ENCODE measurements around the gene MRPL36.
"Not testable (repeated sequence)": the region's sequence is repeated elsewhere in the genome, so short reads cannot be mapped to it uniquely, and the experiment has no call there.

MRPL36 gene

GRCh38 chr5:1846583-1846982, 46.9 kb upstream of the MRPL36 start:
- H3K27me3 ChIP-seq (ENCODE audit: insufficient read depth, poor library complexity, severe bottlenecking) = peaks cover 14% of the 10 kb centered on the region
- no peak overlapping the region for H3K4me3 ChIP-seq (replicated peaks; ENCODE audit: insufficient read depth, low read length)
- no peak for DNase-seq (ENCODE audit: low read depth in 1 of 2, low spot score in 1 of 2)
- H3K27ac ChIP-seq (replicated peaks) = no peak overlapping the region
- no peak for TF ChIP-seq POLR2AphosphoS5 (IDR thresholded peaks at IDR 0.05; ENCODE audit: low read depth)
- TF ChIP-seq, protein P1, sequence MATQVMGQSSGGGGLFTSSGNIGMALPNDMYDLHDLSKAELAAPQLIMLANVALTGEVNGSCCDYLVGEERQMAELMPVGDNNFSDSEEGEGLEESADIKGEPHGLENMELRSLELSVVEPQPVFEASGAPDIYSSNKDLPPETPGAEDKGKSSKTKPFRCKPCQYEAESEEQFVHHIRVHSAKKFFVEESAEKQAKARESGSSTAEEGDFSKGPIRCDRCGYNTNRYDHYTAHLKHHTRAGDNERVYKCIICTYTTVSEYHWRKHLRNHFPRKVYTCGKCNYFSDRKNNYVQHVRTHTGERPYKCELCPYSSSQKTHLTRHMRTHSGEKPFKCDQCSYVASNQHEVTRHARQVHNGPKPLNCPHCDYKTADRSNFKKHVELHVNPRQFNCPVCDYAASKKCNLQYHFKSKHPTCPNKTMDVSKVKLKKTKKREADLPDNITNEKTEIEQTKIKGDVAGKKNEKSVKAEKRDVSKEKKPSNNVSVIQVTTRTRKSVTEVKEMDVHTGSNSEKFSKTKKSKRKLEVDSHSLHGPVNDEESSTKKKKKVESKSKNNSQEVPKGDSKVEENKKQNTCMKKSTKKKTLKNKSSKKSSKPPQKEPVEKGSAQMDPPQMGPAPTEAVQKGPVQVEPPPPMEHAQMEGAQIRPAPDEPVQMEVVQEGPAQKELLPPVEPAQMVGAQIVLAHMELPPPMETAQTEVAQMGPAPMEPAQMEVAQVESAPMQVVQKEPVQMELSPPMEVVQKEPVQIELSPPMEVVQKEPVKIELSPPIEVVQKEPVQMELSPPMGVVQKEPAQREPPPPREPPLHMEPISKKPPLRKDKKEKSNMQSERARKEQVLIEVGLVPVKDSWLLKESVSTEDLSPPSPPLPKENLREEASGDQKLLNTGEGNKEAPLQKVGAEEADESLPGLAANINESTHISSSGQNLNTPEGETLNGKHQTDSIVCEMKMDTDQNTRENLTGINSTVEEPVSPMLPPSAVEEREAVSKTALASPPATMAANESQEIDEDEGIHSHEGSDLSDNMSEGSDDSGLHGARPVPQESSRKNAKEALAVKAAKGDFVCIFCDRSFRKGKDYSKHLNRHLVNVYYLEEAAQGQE (IDR thresholded peaks at IDR 0.05; ENCODE audit: insufficient replicate concordance, low read depth) = no peak
- TF ChIP-seq GABPA (IDR thresholded peaks at IDR 0.05; ENCODE audit: low read depth) = no peak
- TF ChIP-seq SPI1 (IDR thresholded peaks at IDR 0.05; ENCODE audit: borderline replicate concordance, low read depth) = no peak
- TF ChIP-seq, protein P2, sequence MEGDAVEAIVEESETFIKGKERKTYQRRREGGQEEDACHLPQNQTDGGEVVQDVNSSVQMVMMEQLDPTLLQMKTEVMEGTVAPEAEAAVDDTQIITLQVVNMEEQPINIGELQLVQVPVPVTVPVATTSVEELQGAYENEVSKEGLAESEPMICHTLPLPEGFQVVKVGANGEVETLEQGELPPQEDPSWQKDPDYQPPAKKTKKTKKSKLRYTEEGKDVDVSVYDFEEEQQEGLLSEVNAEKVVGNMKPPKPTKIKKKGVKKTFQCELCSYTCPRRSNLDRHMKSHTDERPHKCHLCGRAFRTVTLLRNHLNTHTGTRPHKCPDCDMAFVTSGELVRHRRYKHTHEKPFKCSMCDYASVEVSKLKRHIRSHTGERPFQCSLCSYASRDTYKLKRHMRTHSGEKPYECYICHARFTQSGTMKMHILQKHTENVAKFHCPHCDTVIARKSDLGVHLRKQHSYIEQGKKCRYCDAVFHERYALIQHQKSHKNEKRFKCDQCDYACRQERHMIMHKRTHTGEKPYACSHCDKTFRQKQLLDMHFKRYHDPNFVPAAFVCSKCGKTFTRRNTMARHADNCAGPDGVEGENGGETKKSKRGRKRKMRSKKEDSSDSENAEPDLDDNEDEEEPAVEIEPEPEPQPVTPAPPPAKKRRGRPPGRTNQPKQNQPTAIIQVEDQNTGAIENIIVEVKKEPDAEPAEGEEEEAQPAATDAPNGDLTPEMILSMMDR (IDR thresholded peaks at IDR 0.05; ENCODE audit: insufficient read depth, low read length) = no peak

DNA sequence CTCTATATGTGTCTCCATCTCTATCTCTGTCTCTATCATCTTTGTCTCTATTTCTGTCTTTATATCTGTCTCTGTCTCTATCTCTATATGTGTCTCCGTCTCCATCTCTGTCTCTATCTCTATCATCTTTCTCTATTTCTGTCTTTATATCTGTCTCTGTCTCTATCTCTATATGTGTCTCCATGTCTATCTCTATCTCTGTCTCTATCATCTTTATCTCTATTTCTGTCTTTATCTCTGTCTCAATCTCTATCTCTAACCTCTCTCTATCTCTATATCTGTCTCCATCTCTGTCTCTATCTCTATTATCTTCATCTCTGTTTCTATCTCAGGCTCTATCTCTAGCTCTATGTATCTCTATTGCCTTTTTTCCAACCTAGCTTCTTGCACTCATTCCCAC, 46.1 kb upstream of the MRPL36 start:
- no peak for TF ChIP-seq SPI1 (IDR thresholded peaks at IDR 0.05; ENCODE audit: borderline replicate concordance, low read depth)
- no peak for TF ChIP-seq POLR2AphosphoS5 (IDR thresholded peaks at IDR 0.05; ENCODE audit: low read depth)
- TF ChIP-seq, protein P1 (IDR thresholded peaks at IDR 0.05; ENCODE audit: insufficient replicate concordance, low read depth) = no peak
- Histone ChIP-seq H3K27me3 (ENCODE audit: insufficient read depth, poor library complexity, severe bottlenecking) (peaks cover 14% of the 10 kb centered on the region), H3K27ac (replicated peaks) (no peak overlapping the region), H3K4me3 (replicated peaks; ENCODE audit: insufficient read depth, low read length) (no peak overlapping the region)
- DNase-seq (ENCODE audit: low read depth in 1 of 2, low spot score in 1 of 2) = no peak

GRCh38 chr5:1844708-1845436, 45.2 kb upstream of the MRPL36 start:
- TF ChIP-seq, protein P1 (IDR thresholded peaks at IDR 0.05; ENCODE audit: insufficient replicate concordance, low read depth) = no peak
- no peak for DNase-seq (ENCODE audit: low read depth in 1 of 2, low spot score in 1 of 2)
- Histone ChIP-seq H3K27me3 (ENCODE audit: insufficient read depth, poor library complexity, severe bottlenecking) (peaks cover 10% of the 10 kb centered on the region), H3K27ac (replicated peaks) (no peak overlapping the region), H3K4me3 (replicated peaks; ENCODE audit: insufficient read depth, low read length) (no peak overlapping the region)

GRCh38 chr5:1843761-1844160, 44.1 kb upstream of the MRPL36 start:
- H3K27ac ChIP-seq (replicated peaks); H3K4me3 ChIP-seq (replicated peaks; ENCODE audit: insufficient read depth, low read length); H3K27me3 ChIP-seq (ENCODE audit: insufficient read depth, poor library complexity, severe bottlenecking); DNase-seq (ENCODE audit: low read depth in 1 of 2, low spot score in 1 of 2): not testable (repeated sequence)

Data from HL-60 (cell line).